HepG2 (cell line): ENCODE measurements around the gene STEAP1. TPM values are rescaled to one million over a fixed set of nuclear protein-coding genes. Genes with fewer than 3 reads are reported as not detected.

Experiments used
- ATAC-seq: fragments of 200-7000 bp; cut with Tn5 transposase; 3 replicates; pipeline ENCODE4 v1.9.1; 2020; ENCODE audit warnings: mild to moderate bottlenecking, moderate library complexity
- BruUV-seq: library from RNA; stranded (reverse); fragments of 400-500 nt; replicated peaks from 2 replicates; lab custom pipeline; 2021; lab: Mats Ljungman, UMichigan
- CTCF ChIA-PET: fragments of 300-600 bp; formaldehyde crosslinking; extraction: SDS; loops from one replicate; lab custom pipeline; 2021; ENCODE audit warnings: low total read pairs, inconsistent platforms, low intra/inter-chr PET ratio; lab: Yijun Ruan, JAX
- POLR2A ChIA-PET: fragments of 350-600 bp; sonication (Branson Sonifier 250); formaldehyde crosslinking; loops from one replicate; lab custom pipeline; 2020; ENCODE audit warnings: antibody characterized with exemption, inconsistent platforms; lab: Yijun Ruan, JAX
- DNase-seq: peaks from one replicate; pipeline ENCODE4 v3.0.0-alpha.2; 2015; ENCODE audit warnings: low spot score
- FAIRE-seq: peaks from 3 replicates; lab custom pipeline; 2011; peaks lifted over from hg19 to GRCh38; lab: Jason Lieb, UNC
- H2AFZ ChIP-seq: one replicate; pipeline ENCODE4 v1.6.1; 2011; ENCODE audit warnings: low read length, inconsistent platforms
- H3K27ac ChIP-seq: fragments of 300-600 bp; 3 replicates; pipeline ENCODE4 v1.8.0; 2011; ENCODE audit warnings: mixed run types, mild to moderate bottlenecking, mixed read lengths, low read length, inconsistent platforms; ENCODE audit not compliant: insufficient read depth; ENCODE audit errors: extremely low read length
- H3K27me3 ChIP-seq, 2 experiments: fragments of 200-600 bp in 1 of 2; 2 replicates in 1 of 2; 3 replicates in 1 of 2; pipeline versions ENCODE4 v1.6.0 to v1.8.0; 2011; ENCODE audit warnings: low read length in 2 of 2, mild to moderate bottlenecking in 2 of 2, moderate library complexity in 2 of 2, inconsistent platforms in 1 of 2; ENCODE audit not compliant: insufficient read depth in 2 of 2, control insufficient read depth in 1 of 2
- H3K36me3 ChIP-seq, 2 experiments: fragments of 200-600 bp in 1 of 2; replicated peaks in 1 of 2; 2 replicates in 1 of 2; 3 replicates in 1 of 2; pipeline versions ENCODE4 v1.5.1 to v1.8.0; 2011; ENCODE audit warnings: low read length in 2 of 2, inconsistent platforms in 1 of 2; ENCODE audit not compliant: insufficient read depth in 2 of 2, control insufficient read depth in 1 of 2
- H3K4me1 ChIP-seq: 2 replicates; pipeline ENCODE4 v1.5.1; 2012; ENCODE audit warnings: low read length, inconsistent platforms; ENCODE audit not compliant: insufficient read depth
- H3K4me2 ChIP-seq: 2 replicates; pipeline ENCODE4 v1.6.0; 2011; ENCODE audit warnings: low read depth, low read length, inconsistent platforms
- H3K4me3 ChIP-seq, 3 experiments: fragments of 200-600 bp in 1 of 3; sonication (generic), shearing (Covaris generic) in 1 of 3; replicated peaks in 1 of 3; 2 replicates each; pipeline ENCODE4 v1.5.1; 2011 to 2016; ENCODE audit warnings: low read length in 3 of 3, inconsistent platforms in 2 of 3, low read depth in 2 of 3, mild to moderate bottlenecking in 2 of 3, control low read depth in 1 of 3, mixed read lengths in 1 of 3; ENCODE audit not compliant: insufficient read depth in 1 of 3
- H3K79me2 ChIP-seq: one replicate; pipeline ENCODE4 v1.6.1; 2011; ENCODE audit warnings: low read length, inconsistent platforms; ENCODE audit not compliant: insufficient read depth
- H3K9ac ChIP-seq: 2 replicates; pipeline ENCODE4 v1.6.0; 2011; ENCODE audit warnings: mild to moderate bottlenecking, low read depth, low read length, inconsistent platforms; ENCODE audit not compliant: insufficient read depth
- H3K9me3 ChIP-seq: 2 replicates; pipeline ENCODE4 v1.5.1; 2012; ENCODE audit warnings: mild to moderate bottlenecking, low read length
- H4K20me1 ChIP-seq: 2 replicates; pipeline ENCODE4 v1.6.0; 2011; ENCODE audit warnings: inconsistent platforms, mild to moderate bottlenecking, low read length, moderate library complexity; ENCODE audit not compliant: insufficient read depth
- FLYWCH1 ChIP-seq: sonication (generic); formaldehyde crosslinking; IDR thresholded peaks from 2 replicates; pipeline ENCODE4 v1.8.1; 2023; ENCODE audit warnings: mild to moderate bottlenecking, missing genetic modification reagents
- GFI1 ChIP-seq: sonication (generic); formaldehyde crosslinking; IDR thresholded peaks from 2 replicates; pipeline ENCODE4 v1.5.0; 2020; ENCODE audit warnings: missing genetic modification reagents, mild to moderate bottlenecking, borderline replicate concordance
- KLF15 ChIP-seq: sonication (generic); formaldehyde crosslinking; IDR thresholded peaks from 2 replicates; pipeline ENCODE4 v1.8.1; 2023; ENCODE audit warnings: borderline replicate concordance, mild to moderate bottlenecking, inconsistent platforms, missing genetic modification reagents, mixed read lengths
- KLF6 ChIP-seq: IDR thresholded peaks from 2 replicates; pipeline ENCODE4 v1.8.0; 2016; ENCODE audit warnings: missing biosample characterization, missing genetic modification reagents
- KMT2A ChIP-seq: sonication (generic); formaldehyde crosslinking; IDR thresholded peaks from 2 replicates; pipeline ENCODE4 v1.4.0; 2020; ENCODE audit warnings: missing genetic modification reagents
- SALL1 ChIP-seq: sonication (generic); formaldehyde crosslinking; IDR thresholded peaks from 2 replicates; pipeline ENCODE4 v1.8.0; 2022; ENCODE audit warnings: mild to moderate bottlenecking, missing genetic modification reagents
- SMAD1 ChIP-seq: sonication (generic); formaldehyde crosslinking; IDR thresholded peaks from 2 replicates; pipeline ENCODE4 v1.4.0; 2020; ENCODE audit warnings: missing genetic modification reagents, low read depth, mild to moderate bottlenecking, borderline replicate concordance
- SNRNP70 ChIP-seq: fragments of 200-400 bp; formaldehyde crosslinking; IDR thresholded peaks from 2 replicates; pipeline ENCODE4 v1.6.1; 2017; ENCODE audit warnings: mild to moderate bottlenecking, low read depth, low read length, moderate library complexity
- SP4 ChIP-seq: sonication (generic); formaldehyde crosslinking; IDR thresholded peaks from 2 replicates; pipeline ENCODE4 v1.8.1; 2023; ENCODE audit warnings: mild to moderate bottlenecking, missing genetic modification reagents
- ZFP90 ChIP-seq: sonication (generic); formaldehyde crosslinking; IDR thresholded peaks from 2 replicates; pipeline ENCODE4 v1.8.0; 2022; ENCODE audit warnings: missing genetic modification reagents, mild to moderate bottlenecking, inconsistent platforms, borderline replicate concordance
- ZFYVE20 ChIP-seq: sonication (generic); formaldehyde crosslinking; IDR thresholded peaks from 2 replicates; pipeline ENCODE4 v1.8.0; 2023; ENCODE audit warnings: low read depth, mild to moderate bottlenecking, moderate library complexity, missing genetic modification reagents, borderline replicate concordance
- ZMAT3 ChIP-seq: sonication (generic); formaldehyde crosslinking; conservative IDR thresholded peaks from 2 replicates; pipeline ENCODE4 v1.7.0; 2021; ENCODE audit warnings: missing genetic modification reagents
- ZNF7 ChIP-seq: IDR thresholded peaks from 2 replicates; pipeline ENCODE4 v1.6.1; 2016; ENCODE audit warnings: missing biosample characterization, missing genetic modification reagents
- ZNF749 ChIP-seq: sonication (generic); formaldehyde crosslinking; IDR thresholded peaks from 2 replicates; pipeline ENCODE4 v1.8.0; 2022; ENCODE audit warnings: mild to moderate bottlenecking, missing genetic modification reagents, moderate library complexity, borderline replicate concordance
- ZNF776 ChIP-seq: sonication (generic); formaldehyde crosslinking; IDR thresholded peaks from 2 replicates; pipeline ENCODE4 v1.4.0; 2020; ENCODE audit warnings: mild to moderate bottlenecking, missing genetic modification reagents
- ZNF816 ChIP-seq: sonication (generic); formaldehyde crosslinking; IDR thresholded peaks from 2 replicates; pipeline ENCODE4 v1.8.0; 2022; ENCODE audit warnings: missing genetic modification reagents, mild to moderate bottlenecking, borderline replicate concordance
- in situ Hi-C: cut with HindIII; loops from 2 replicates; pipeline ENCODE4 v1.10.0; 2017; ENCODE audit warnings: low pct_unique_long_range_greater_than_20kb; ENCODE audit not compliant: extremely low pct_ligation_motif_present
- intact Hi-C: fragments of 100-400 bp; cut with micrococcal nuclease; formaldehyde crosslinking; loops from one replicate; pipeline ENCODE4 v1.10.0; 2022; ENCODE audit not compliant: unreplicated experiment
- polyA plus RNA-seq, 8 experiments: library from polyadenylated mRNA; depleted of rRNA in 3 of 8; stranded (reverse) in 7 of 8; unstranded in 1 of 8; fragments of >200 nt; fragmentation: Illumina TruSeq in 4 of 8; extraction: Trizol in 4 of 8; gene quantifications; 2 replicates each; pipeline versions ENCODE4 v1.2.1 to v1.2.3, GENCODE V29; 2011 to 2016; ENCODE audit warnings: low read depth in 4 of 8, missing spikeins in 1 of 8, mixed read lengths in 1 of 8; ENCODE audit not compliant: insufficient read depth in 1 of 8
- total RNA-seq, 5 experiments: library from RNA; depleted of rRNA; stranded (reverse); fragments of >200 nt; fragmentation: Illumina TruSeq; extraction: Trizol; gene quantifications; 2 replicates each; pipeline ENCODE4 v1.2.3, GENCODE V29; 2016; ENCODE audit warnings: low read depth in 1 of 5
- TF ChIP-seq, protein P1 (sequence below): sonication (generic); formaldehyde crosslinking; IDR thresholded peaks from 2 replicates; pipeline ENCODE4 v1.5.1; 2020; ENCODE audit warnings: missing genetic modification reagents, mild to moderate bottlenecking, borderline replicate concordance
- TF ChIP-seq, protein P2 (sequence below): IDR thresholded peaks from 2 replicates; pipeline ENCODE4 v1.6.1; 2016
- TF ChIP-seq, protein P3 (sequence below): sonication (generic); IDR thresholded peaks from 2 replicates; pipeline ENCODE4 v1.6.1; 2016; ENCODE audit warnings: low read depth, borderline replicate concordance
- TF ChIP-seq, protein P4 (sequence below): sonication (generic); formaldehyde crosslinking; IDR thresholded peaks from 2 replicates; pipeline ENCODE4 v1.9.0; 2022; ENCODE audit warnings: missing genetic modification reagents, mild to moderate bottlenecking, borderline replicate concordance

STEAP1 gene
- total and polyA plus RNA-seq, 2 of the 13 experiments (the other 11 are each of a cell fraction or from before 2014, with no cell fraction given): 23.2 to 24.2 TPM

DNA sequence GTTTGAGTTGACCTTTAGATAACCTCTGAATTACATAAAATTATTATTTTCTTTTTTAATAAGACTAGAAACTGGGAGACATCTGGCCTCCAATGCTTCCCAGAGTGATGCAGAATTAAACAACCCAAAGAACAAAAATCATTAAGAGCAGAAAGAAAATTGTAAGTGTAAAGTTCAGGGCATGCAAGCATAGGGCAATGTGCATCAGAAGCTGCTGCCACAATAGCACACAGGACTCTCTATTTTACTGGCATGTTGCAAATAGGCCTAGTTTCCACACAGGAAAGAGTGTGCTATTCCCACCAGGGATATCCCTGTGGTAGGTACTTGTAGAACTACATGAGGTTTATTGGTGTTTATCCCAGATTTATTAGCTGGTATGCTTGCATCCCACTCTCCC is 36.7 kb downstream of the STEAP1 start:
- Histone ChIP-seq H3K4me3 (no peak overlapping the region), H4K20me1 (no peaks in the 10 kb centered on the region), H3K36me3 (no peaks in the 10 kb centered on the region), H3K9ac (no peak overlapping the region), H3K79me2 (no peaks in the 10 kb centered on the region), H3K27ac (no peak overlapping the region), H3K4me1 (peaks cover 14% of the 10 kb centered on the region), H3K27me3 (no peaks in the 10 kb centered on the region), H3K4me2 (no peak overlapping the region), H3K9me3 (peaks cover 23% of the 10 kb centered on the region), H2AFZ (no peak overlapping the region)
- POLR2A ChIA-PET: no interaction called here
- no peak for DNase-seq
- ATAC-seq: no peak
- TF ChIP-seq, protein P1, sequence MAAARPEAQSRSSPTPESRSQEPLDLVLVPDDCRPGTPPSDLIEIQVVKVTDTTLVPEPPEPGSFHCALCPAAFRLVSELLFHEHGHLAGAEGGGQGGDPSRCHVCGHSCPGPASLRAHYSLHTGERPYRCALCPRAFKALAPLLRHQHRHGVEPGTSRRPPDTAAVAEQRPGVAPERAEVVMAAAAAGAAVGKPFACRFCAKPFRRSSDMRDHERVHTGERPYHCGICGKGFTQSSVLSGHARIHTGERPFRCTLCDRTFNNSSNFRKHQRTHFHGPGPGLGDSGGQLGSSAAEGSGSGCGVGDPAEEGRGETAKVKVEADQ (CRISPR knock-in tag): no peak
- no peak for TF ChIP-seq ZFP90
- TF ChIP-seq KLF15 (CRISPR knock-in tag): no peak
- no peak for TF ChIP-seq ZNF816
- no peak for TF ChIP-seq ZMAT3 (CRISPR knock-in tag)
- TF ChIP-seq, protein P2, sequence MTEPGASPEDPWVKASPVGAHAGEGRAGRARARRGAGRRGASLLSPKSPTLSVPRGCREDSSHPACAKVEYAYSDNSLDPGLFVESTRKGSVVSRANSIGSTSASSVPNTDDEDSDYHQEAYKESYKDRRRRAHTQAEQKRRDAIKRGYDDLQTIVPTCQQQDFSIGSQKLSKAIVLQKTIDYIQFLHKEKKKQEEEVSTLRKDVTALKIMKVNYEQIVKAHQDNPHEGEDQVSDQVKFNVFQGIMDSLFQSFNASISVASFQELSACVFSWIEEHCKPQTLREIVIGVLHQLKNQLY (CRISPR knock-in tag): no peak
- TF ChIP-seq SNRNP70: no peak
- no peak for TF ChIP-seq SP4 (CRISPR knock-in tag)
- TF ChIP-seq ZNF776 (CRISPR knock-in tag): no peak
- TF ChIP-seq SALL1: no peak
- TF ChIP-seq, protein P3, sequence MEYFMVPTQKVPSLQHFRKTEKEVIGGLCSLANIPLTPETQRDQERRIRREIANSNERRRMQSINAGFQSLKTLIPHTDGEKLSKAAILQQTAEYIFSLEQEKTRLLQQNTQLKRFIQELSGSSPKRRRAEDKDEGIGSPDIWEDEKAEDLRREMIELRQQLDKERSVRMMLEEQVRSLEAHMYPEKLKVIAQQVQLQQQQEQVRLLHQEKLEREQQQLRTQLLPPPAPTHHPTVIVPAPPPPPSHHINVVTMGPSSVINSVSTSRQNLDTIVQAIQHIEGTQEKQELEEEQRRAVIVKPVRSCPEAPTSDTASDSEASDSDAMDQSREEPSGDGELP: no peak
- TF ChIP-seq ZNF7 (CRISPR knock-in tag): no peak
- no peak for TF ChIP-seq GFI1 (CRISPR knock-in tag)
- no peak for TF ChIP-seq KMT2A (CRISPR knock-in tag)
- TF ChIP-seq, protein P4, sequence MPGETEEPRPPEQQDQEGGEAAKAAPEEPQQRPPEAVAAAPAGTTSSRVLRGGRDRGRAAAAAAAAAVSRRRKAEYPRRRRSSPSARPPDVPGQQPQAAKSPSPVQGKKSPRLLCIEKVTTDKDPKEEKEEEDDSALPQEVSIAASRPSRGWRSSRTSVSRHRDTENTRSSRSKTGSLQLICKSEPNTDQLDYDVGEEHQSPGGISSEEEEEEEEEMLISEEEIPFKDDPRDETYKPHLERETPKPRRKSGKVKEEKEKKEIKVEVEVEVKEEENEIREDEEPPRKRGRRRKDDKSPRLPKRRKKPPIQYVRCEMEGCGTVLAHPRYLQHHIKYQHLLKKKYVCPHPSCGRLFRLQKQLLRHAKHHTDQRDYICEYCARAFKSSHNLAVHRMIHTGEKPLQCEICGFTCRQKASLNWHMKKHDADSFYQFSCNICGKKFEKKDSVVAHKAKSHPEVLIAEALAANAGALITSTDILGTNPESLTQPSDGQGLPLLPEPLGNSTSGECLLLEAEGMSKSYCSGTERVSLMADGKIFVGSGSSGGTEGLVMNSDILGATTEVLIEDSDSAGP: no peak
- no peak for TF ChIP-seq KLF6 (CRISPR knock-in tag)
- no peak for TF ChIP-seq SMAD1 (CRISPR knock-in tag)
- TF ChIP-seq ZFYVE20: no peak
- no peak for TF ChIP-seq FLYWCH1 (CRISPR knock-in tag)
- TF ChIP-seq ZNF749 (CRISPR knock-in tag): no peak
- intact Hi-C loops (no loop called here), in situ Hi-C loops (no loop called here)
- FAIRE-seq: no peak
- BruUV-seq: no TSS peak
- CTCF ChIA-PET: no interaction called here
